GM10847 (cell line): ENCODE results near the gene LZTR1.

ENCODE experiments used
- POLR2A ChIP-seq: IDR thresholded peaks from 2 replicates; pipeline ENCODE4 v1.6.1; 2011; ENCODE audit not compliant: insufficient read length; ENCODE audit errors: extremely low read depth

The LZTR1 gene

GRCh38 chr22:21042978-21043859 lies 61.1 kb downstream of the LZTR1 start:
- no peak for TF ChIP-seq POLR2A

- no peak for TF ChIP-seq POLR2A
Observed at GRCh38 chr22:21043860-21044535, 61.9 kb downstream of the LZTR1 start.

- TF ChIP-seq POLR2A = no peak
Observed at GRCh38 chr22:21044931-21045584, 63.0 kb downstream of the LZTR1 start.

GRCh38 chr22:21045585-21046294 lies 63.6 kb downstream of the LZTR1 start, which contains the start of gene LRRC74B:
TSS of gene LRRC74B (plus strand) at chr22:21045946. CDS start at chr22:21045987, 41 bp downstream.
- no peak for TF ChIP-seq POLR2A

- TF ChIP-seq POLR2A = no peak
Observed at GRCh38 chr22:21047035-21047661, 65.1 kb downstream of the LZTR1 start.

- no peak for TF ChIP-seq POLR2A
Observed at GRCh38 chr22:21047730-21048129, 65.6 kb downstream of the LZTR1 start.
